HG02610 (cell line): ENCODE measurements around the gene SMAD3.

ENCODE experiments used
- ATAC-seq: cut with Tn5 transposase; IDR thresholded peaks from one replicate; pipeline ENCODE4 v1.9.1; 2021; ENCODE audit warnings: mild to moderate bottlenecking, moderate library complexity; ENCODE audit not compliant: unreplicated experiment

Gene SMAD3

GRCh38 chr15:67080118-67080899 is 14.9 kb downstream of the SMAD3 start:
- no peak for ATAC-seq

- peak; percentile 54 for ATAC-seq
Observed at GRCh38 chr15:67080900-67081431, 15.6 kb downstream of the SMAD3 start.

- no peak for ATAC-seq
Observed at GRCh38 chr15:67082007-67082536, 16.7 kb downstream of the SMAD3 start.

- no peak for ATAC-seq
Observed at GRCh38 chr15:67083135-67083762, 17.8 kb downstream of the SMAD3 start.

GRCh38 chr15:67084561-67084960 is 19.2 kb downstream of the SMAD3 start:
- no peak for ATAC-seq

GRCh38 chr15:67085237-67085817 is 19.9 kb downstream of the SMAD3 start:
- peak; percentile 30 for ATAC-seq

GRCh38 chr15:67085818-67086636 is 20.6 kb downstream of the SMAD3 start:
- ATAC-seq = peak; percentile 36

GRCh38 chr15:67086637-67086914 is 21.2 kb downstream of the SMAD3 start:
- no peak for ATAC-seq

- ATAC-seq = no peak
Observed at GRCh38 chr15:67087507-67088172, 22.2 kb downstream of the SMAD3 start.

- no peak for ATAC-seq
Observed at GRCh38 chr15:67089217-67090193, 24.1 kb downstream of the SMAD3 start.

- no peak for ATAC-seq
Observed at GRCh38 chr15:67090297-67091070, 25.1 kb downstream of the SMAD3 start.

- ATAC-seq = peak; percentile 85
Observed at GRCh38 chr15:67091071-67091979, 25.9 kb downstream of the SMAD3 start.

- no peak for ATAC-seq
Observed at GRCh38 chr15:67091980-67092677, 26.7 kb downstream of the SMAD3 start.

GRCh38 chr15:67092752-67093503 is 27.5 kb downstream of the SMAD3 start:
- no peak for ATAC-seq

- ATAC-seq = peak; percentile 36
Observed at GRCh38 chr15:67093504-67093862, 28.1 kb downstream of the SMAD3 start.
